A673 (cell line): ENCODE measurements around the gene LCK. TPM values are rescaled to one million over a fixed set of nuclear protein-coding genes. Genes with fewer than 3 reads are reported as not detected.
A peak's percentile ranks its signal among the peaks of the same experiment; 100 is the strongest.

ENCODE experiments used
- BruUV-seq: library from RNA; stranded (reverse); fragments of 400-500 nt; replicated peaks from 2 replicates; lab custom pipeline; 2021; lab: Mats Ljungman, UMichigan
- CTCF ChIA-PET: fragments of 300-600 bp; sonication (Branson Sonifier 250); formaldehyde crosslinking; loops from one replicate; lab custom pipeline; 2022; ENCODE audit warnings: antibody characterized with exemption; lab: Charles Lee
- POLR2A ChIA-PET: fragments of 300-600 bp; sonication (Branson Sonifier 250); formaldehyde crosslinking; loops from one replicate; lab custom pipeline; 2022; ENCODE audit warnings: antibody characterized with exemption; ENCODE audit not compliant: low non-redundant PET; lab: Charles Lee
- DNase-seq: peaks from one replicate; pipeline ENCODE4 v3.0.0-alpha.2; 2015; ENCODE audit warnings: low spot score
- H3K27ac ChIP-seq: fragments of 200-600 bp; sonication (generic); 2 replicates; pipeline ENCODE4 v1.5.1; 2016; ENCODE audit warnings: mixed run types, low read depth, mild to moderate bottlenecking, mixed read lengths, antibody characterized with exemption, low read length; ENCODE audit not compliant: poor library complexity, severe bottlenecking
- H3K27me3 ChIP-seq: fragments of 200-600 bp; sonication (generic); replicated peaks from 2 replicates; pipeline ENCODE4 v1.6.1; 2017; ENCODE audit warnings: mixed run types, low read depth, mild to moderate bottlenecking, mixed read lengths, antibody characterized with exemption, low read length; ENCODE audit not compliant: insufficient read depth, poor library complexity
- H3K36me3 ChIP-seq: fragments of 200-600 bp; sonication (generic); 2 replicates; pipeline ENCODE4 v1.6.1; 2016; ENCODE audit warnings: mixed run types, mild to moderate bottlenecking, mixed read lengths, antibody characterized with exemption, low read length; ENCODE audit not compliant: insufficient read depth, poor library complexity, severe bottlenecking
- H3K4me1 ChIP-seq: fragments of 200-600 bp; sonication (generic); 2 replicates; pipeline ENCODE4 v1.6.1; 2017; ENCODE audit warnings: mixed run types, mild to moderate bottlenecking, mixed read lengths, antibody characterized with exemption, low read length; ENCODE audit not compliant: insufficient read depth, poor library complexity, severe bottlenecking
- H3K4me3 ChIP-seq: fragments of 200-600 bp; sonication (generic); 2 replicates; pipeline ENCODE4 v1.5.1; 2016; ENCODE audit warnings: low read depth, mixed run types, mild to moderate bottlenecking, mixed read lengths, low read length; ENCODE audit not compliant: poor library complexity, severe bottlenecking
- H3K9me3 ChIP-seq: fragments of 200-600 bp; sonication (generic); 2 replicates; pipeline ENCODE4 v1.6.1; 2016; ENCODE audit warnings: mixed run types, low read depth, mild to moderate bottlenecking, mixed read lengths, antibody characterized with exemption, low read length; ENCODE audit not compliant: poor library complexity, severe bottlenecking
- CTCF ChIP-seq: fragments of 300-800, 200-600 bp; sonication (generic); conservative IDR thresholded peaks from 2 replicates; pipeline ENCODE4 v1.5.1; 2017; ENCODE audit warnings: low read depth, mild to moderate bottlenecking, antibody characterized with exemption, low read length, moderate library complexity, mixed read lengths
- EZH2 ChIP-seq: fragments of 200-600 bp; sonication (generic); IDR thresholded peaks from 2 replicates; pipeline ENCODE4 v1.6.1; 2017; ENCODE audit warnings: borderline replicate concordance, low read depth, mild to moderate bottlenecking, mixed read lengths, antibody characterized with exemption, low read length; ENCODE audit not compliant: poor library complexity, severe bottlenecking
- intact Hi-C: fragments of 100-400 bp; cut with micrococcal nuclease; formaldehyde crosslinking; loops from one replicate; pipeline ENCODE4 v1.10.0; 2022; ENCODE audit not compliant: unreplicated experiment
- total RNA-seq: library from RNA; stranded (reverse); gene quantifications from 2 replicates; pipeline ENCODE4 v1.2.3, GENCODE V29; 2021

Gene LCK
- total RNA-seq, 1 experiment from 2014 or later = not detected

GRCh38 chr1:32221581-32221979, 29.5 kb upstream of the LCK start:
- no peak for DNase-seq
- peak overlapping the region; percentile 89 for H3K27ac ChIP-seq
- no peaks in the 10 kb centered on the region for H3K27me3 ChIP-seq
- CTCF ChIA-PET = interaction anchor here (0.7 kb wide), 1 partner anchor 193 kb away, joined by 4 read pairs; no protein-coding TSS in a partner anchor
- peak overlapping the region; percentile 85 for H3K4me3 ChIP-seq
- H3K36me3 ChIP-seq = peaks cover 24% of the 10 kb centered on the region
- POLR2A ChIA-PET = no interaction called here
- intact Hi-C loops = loop anchor here (10.0 kb wide), 1 partner anchor 113 kb away; the partner anchor contains the start of gene MARCKSL1
- TSS peak; percentile 36 for BruUV-seq
- TF ChIP-seq EZH2 = no peak
- TF ChIP-seq CTCF = no peak
- peaks cover 17% of the 10 kb centered on the region for H3K4me1 ChIP-seq
- no peaks in the 10 kb centered on the region for H3K9me3 ChIP-seq

- H3K4me1 ChIP-seq = peaks cover 17% of the 10 kb centered on the region
- no peaks in the 10 kb centered on the region for H3K9me3 ChIP-seq
- H3K27ac ChIP-seq = peak within 1 kb of the TSS; percentile 89
- intact Hi-C loops = loop anchor here (10.0 kb wide), 1 partner anchor 113 kb away; the partner anchor contains the start of gene MARCKSL1
- peak within 1 kb of the TSS; percentile 85 for H3K4me3 ChIP-seq
- peak; percentile 95 for DNase-seq
- TF ChIP-seq CTCF (no peak), EZH2 (no peak)
- CTCF ChIA-PET = no interaction called here
- H3K36me3 ChIP-seq = peaks cover 28% of the 10 kb centered on the region
- no peaks in the 10 kb centered on the region for H3K27me3 ChIP-seq
- POLR2A ChIA-PET = no interaction called here
- no TSS peak for BruUV-seq
Observed at GRCh38 chr1:32221980-32222755, 28.9 kb upstream of the LCK start, which contains the start of the genes EIF3I and TMEM234. TSS of gene EIF3I (plus strand) at chr1:32222407. CDS start at chr1:32222442, 35 bp downstream. TSS of gene TMEM234 (minus strand) at chr1:32222353. CDS start at chr1:32222322, 31 bp downstream.

- ChIA-PET POLR2A (no interaction called here), CTCF (no interaction called here)
- Histone ChIP-seq H3K36me3 (peaks cover 43% of the 10 kb centered on the region), H3K4me3 (peak overlapping the region; percentile 85), H3K9me3 (no peaks in the 10 kb centered on the region), H3K4me1 (peaks cover 17% of the 10 kb centered on the region), H3K27ac (no peak overlapping the region), H3K27me3 (no peaks in the 10 kb centered on the region)
- intact Hi-C loops = loop anchor here (10.0 kb wide), 1 partner anchor 111 kb away; the partner anchor contains the start of gene MARCKSL1
- no TSS peak for BruUV-seq
- no peak for DNase-seq
- TF ChIP-seq EZH2 = no peak
- no peak for TF ChIP-seq CTCF
Observed at GRCh38 chr1:32223683-32224082, 27.4 kb upstream of the LCK start.
